HepG2 (cell line): Measurements from ENCODE around the gene ZFP36L2. TPM values are rescaled to one million over a fixed set of nuclear protein-coding genes. Genes with fewer than 3 reads are reported as not detected.
A peak's percentile ranks its signal among the peaks of the same experiment; 100 is the strongest.

Experiments used
- ATAC-seq: fragments of 200-7000 bp; cut with Tn5 transposase; 3 replicates; pipeline ENCODE4 v1.9.1; 2020; ENCODE audit warnings: mild to moderate bottlenecking, moderate library complexity
- BruUV-seq: library from RNA; stranded (reverse); fragments of 400-500 nt; replicated peaks from 2 replicates; lab custom pipeline; 2021; lab: Mats Ljungman, UMichigan
- CTCF ChIA-PET: fragments of 300-600 bp; formaldehyde crosslinking; extraction: SDS; loops from one replicate; lab custom pipeline; 2021; ENCODE audit warnings: low total read pairs, inconsistent platforms, low intra/inter-chr PET ratio; lab: Yijun Ruan, JAX
- POLR2A ChIA-PET: fragments of 350-600 bp; sonication (Branson Sonifier 250); formaldehyde crosslinking; loops from one replicate; lab custom pipeline; 2020; ENCODE audit warnings: antibody characterized with exemption, inconsistent platforms; lab: Yijun Ruan, JAX
- DNase-seq: peaks from one replicate; pipeline ENCODE4 v3.0.0-alpha.2; 2015; ENCODE audit warnings: low spot score
- FAIRE-seq: peaks from 3 replicates; lab custom pipeline; 2011; peaks lifted over from hg19 to GRCh38; lab: Jason Lieb, UNC
- H2AFZ ChIP-seq: one replicate; pipeline ENCODE4 v1.6.1; 2011; ENCODE audit warnings: low read length, inconsistent platforms
- H3K27ac ChIP-seq: fragments of 300-600 bp; 3 replicates; pipeline ENCODE4 v1.8.0; 2011; ENCODE audit warnings: mixed run types, mild to moderate bottlenecking, mixed read lengths, low read length, inconsistent platforms; ENCODE audit not compliant: insufficient read depth; ENCODE audit errors: extremely low read length
- H3K27me3 ChIP-seq, 2 experiments: fragments of 200-600 bp in 1 of 2; 2 replicates in 1 of 2; 3 replicates in 1 of 2; pipeline versions ENCODE4 v1.6.0 to v1.8.0; 2011; ENCODE audit warnings: low read length in 2 of 2, mild to moderate bottlenecking in 2 of 2, moderate library complexity in 2 of 2, inconsistent platforms in 1 of 2; ENCODE audit not compliant: insufficient read depth in 2 of 2, control insufficient read depth in 1 of 2
- H3K36me3 ChIP-seq, 2 experiments: fragments of 200-600 bp in 1 of 2; replicated peaks in 1 of 2; 2 replicates in 1 of 2; 3 replicates in 1 of 2; pipeline versions ENCODE4 v1.5.1 to v1.8.0; 2011; ENCODE audit warnings: low read length in 2 of 2, inconsistent platforms in 1 of 2; ENCODE audit not compliant: insufficient read depth in 2 of 2, control insufficient read depth in 1 of 2
- H3K4me1 ChIP-seq: 2 replicates; pipeline ENCODE4 v1.5.1; 2012; ENCODE audit warnings: low read length, inconsistent platforms; ENCODE audit not compliant: insufficient read depth
- H3K4me2 ChIP-seq: 2 replicates; pipeline ENCODE4 v1.6.0; 2011; ENCODE audit warnings: low read depth, low read length, inconsistent platforms
- H3K4me3 ChIP-seq, 3 experiments: fragments of 200-600 bp in 1 of 3; sonication (generic), shearing (Covaris generic) in 1 of 3; replicated peaks in 1 of 3; 2 replicates each; pipeline ENCODE4 v1.5.1; 2011 to 2016; ENCODE audit warnings: low read length in 3 of 3, inconsistent platforms in 2 of 3, low read depth in 2 of 3, mild to moderate bottlenecking in 2 of 3, control low read depth in 1 of 3, mixed read lengths in 1 of 3; ENCODE audit not compliant: insufficient read depth in 1 of 3
- H3K79me2 ChIP-seq: one replicate; pipeline ENCODE4 v1.6.1; 2011; ENCODE audit warnings: low read length, inconsistent platforms; ENCODE audit not compliant: insufficient read depth
- H3K9ac ChIP-seq: 2 replicates; pipeline ENCODE4 v1.6.0; 2011; ENCODE audit warnings: mild to moderate bottlenecking, low read depth, low read length, inconsistent platforms; ENCODE audit not compliant: insufficient read depth
- H3K9me3 ChIP-seq: 2 replicates; pipeline ENCODE4 v1.5.1; 2012; ENCODE audit warnings: mild to moderate bottlenecking, low read length
- H4K20me1 ChIP-seq: 2 replicates; pipeline ENCODE4 v1.6.0; 2011; ENCODE audit warnings: inconsistent platforms, mild to moderate bottlenecking, low read length, moderate library complexity; ENCODE audit not compliant: insufficient read depth
- ATF7-NPFF ChIP-seq: sonication (generic); formaldehyde crosslinking; IDR thresholded peaks from 2 replicates; pipeline ENCODE4 v1.8.1; 2023; ENCODE audit warnings: mild to moderate bottlenecking, low read depth, missing genetic modification reagents, moderate library complexity
- CEBPG ChIP-seq: IDR thresholded peaks from 2 replicates; pipeline ENCODE4 v1.6.1; 2016
- HNF4G ChIP-seq, 2 experiments: sonication (generic) in 1 of 2; formaldehyde crosslinking in 1 of 2; IDR thresholded peaks; 2 replicates each; pipeline versions ENCODE4 v1.4.0 to v1.6.1; 2011 to 2020; ENCODE audit warnings: borderline replicate concordance in 2 of 2, low read depth in 2 of 2, mild to moderate bottlenecking in 2 of 2, low read length in 1 of 2, missing genetic modification reagents in 1 of 2, moderate library complexity in 1 of 2
- KLF11 ChIP-seq: IDR thresholded peaks from 2 replicates; pipeline ENCODE4 v1.6.1; 2016; ENCODE audit warnings: missing compliant biosample characterization
- NFE2 ChIP-seq: sonication (generic); formaldehyde crosslinking; IDR thresholded peaks from 2 replicates; pipeline ENCODE4 v1.4.0; 2020; ENCODE audit warnings: missing genetic modification reagents
- RELA ChIP-seq: sonication (generic); formaldehyde crosslinking; IDR thresholded peaks from 2 replicates; pipeline ENCODE4 v1.4.0; 2020; ENCODE audit warnings: missing genetic modification reagents
- SAFB2 ChIP-seq: sonication (generic); formaldehyde crosslinking; IDR thresholded peaks from 2 replicates; pipeline ENCODE4 v1.5.1; 2020; ENCODE audit warnings: missing genetic modification reagents, low read depth, mild to moderate bottlenecking, borderline replicate concordance
- SAP130 ChIP-seq: IDR thresholded peaks from 2 replicates; pipeline ENCODE4 v1.6.1; 2016; ENCODE audit warnings: low read depth
- SOX13 ChIP-seq, 3 experiments: fragments of 450-650 bp in 1 of 3; sonication (generic) in 1 of 3; formaldehyde crosslinking in 1 of 3; IDR thresholded peaks in 2 of 3; conservative IDR thresholded peaks in 1 of 3; 2 replicates each; pipeline versions ENCODE4 v1.5.0 to v1.6.1; 2016 to 2020; ENCODE audit warnings: antibody characterized with exemption in 1 of 3, mild to moderate bottlenecking in 1 of 3, missing compliant biosample characterization in 1 of 3, missing genetic modification reagents in 1 of 3, moderate library complexity in 1 of 3
- SOX5 ChIP-seq: IDR thresholded peaks from 2 replicates; pipeline ENCODE4 v1.6.1; 2016; ENCODE audit warnings: borderline replicate concordance
- SP5 ChIP-seq: IDR thresholded peaks from 2 replicates; pipeline ENCODE4 v1.6.1; 2016; ENCODE audit warnings: low read depth, borderline replicate concordance
- THYN1 ChIP-seq: sonication (generic); formaldehyde crosslinking; IDR thresholded peaks from 2 replicates; pipeline ENCODE4 v1.8.1; 2023; ENCODE audit warnings: low read depth, mild to moderate bottlenecking, moderate library complexity, missing genetic modification reagents, borderline replicate concordance
- YEATS2 ChIP-seq: sonication (generic); formaldehyde crosslinking; IDR thresholded peaks from 2 replicates; pipeline ENCODE4 v1.4.0; 2020; ENCODE audit warnings: missing genetic modification reagents, borderline replicate concordance
- ZNF207 ChIP-seq: fragments of 450-650 bp; IDR thresholded peaks from 2 replicates; pipeline ENCODE4 v1.6.1; 2016; ENCODE audit warnings: antibody characterized with exemption, borderline replicate concordance
- ZNF235 ChIP-seq: sonication (generic); formaldehyde crosslinking; IDR thresholded peaks from 2 replicates; pipeline ENCODE4 v1.8.1; 2023; ENCODE audit warnings: mild to moderate bottlenecking, missing genetic modification reagents, borderline replicate concordance
- ZNF260 ChIP-seq: sonication (generic); formaldehyde crosslinking; IDR thresholded peaks from 2 replicates; pipeline ENCODE4 v1.4.0; 2020; ENCODE audit warnings: missing genetic modification reagents, low read depth, mild to moderate bottlenecking, borderline replicate concordance
- ZNF331 ChIP-seq: sonication (generic); formaldehyde crosslinking; IDR thresholded peaks from 2 replicates; pipeline ENCODE4 v1.4.0; 2020; ENCODE audit warnings: missing genetic modification reagents
- ZSCAN25 ChIP-seq: sonication (generic); formaldehyde crosslinking; IDR thresholded peaks from 2 replicates; pipeline ENCODE4 v1.8.0; 2022; ENCODE audit warnings: mild to moderate bottlenecking, missing genetic modification reagents
- WGBS: methylation state at CpG from one replicate; pipeline ENCODE4 v1.1.6; 2017; ENCODE audit warnings: low lambda C conversion rate; 5-methylcytosine and 5-hydroxymethylcytosine counted together
- in situ Hi-C: cut with HindIII; loops from 2 replicates; pipeline ENCODE4 v1.10.0; 2017; ENCODE audit warnings: low pct_unique_long_range_greater_than_20kb; ENCODE audit not compliant: extremely low pct_ligation_motif_present
- intact Hi-C: fragments of 100-400 bp; cut with micrococcal nuclease; formaldehyde crosslinking; loops from one replicate; pipeline ENCODE4 v1.10.0; 2022; ENCODE audit not compliant: unreplicated experiment
- polyA plus RNA-seq, 8 experiments: library from polyadenylated mRNA; depleted of rRNA in 3 of 8; stranded (reverse) in 7 of 8; unstranded in 1 of 8; fragments of >200 nt; fragmentation: Illumina TruSeq in 4 of 8; extraction: Trizol in 4 of 8; gene quantifications; 2 replicates each; pipeline versions ENCODE4 v1.2.1 to v1.2.3, GENCODE V29; 2011 to 2016; ENCODE audit warnings: low read depth in 4 of 8, missing spikeins in 1 of 8, mixed read lengths in 1 of 8; ENCODE audit not compliant: insufficient read depth in 1 of 8
- total RNA-seq, 5 experiments: library from RNA; depleted of rRNA; stranded (reverse); fragments of >200 nt; fragmentation: Illumina TruSeq; extraction: Trizol; gene quantifications; 2 replicates each; pipeline ENCODE4 v1.2.3, GENCODE V29; 2016; ENCODE audit warnings: low read depth in 1 of 5
- TF ChIP-seq, protein P1 (sequence below): sonication (generic); formaldehyde crosslinking; IDR thresholded peaks from 2 replicates; pipeline ENCODE4 v1.9.0; 2022; ENCODE audit warnings: low read depth, missing genetic modification reagents
- TF ChIP-seq, protein P2 (sequence below): sonication (generic); formaldehyde crosslinking; IDR thresholded peaks from 2 replicates; pipeline ENCODE4 v1.4.0; 2020; ENCODE audit warnings: missing genetic modification reagents, borderline replicate concordance

ZFP36L2 gene
- total and polyA plus RNA-seq, 2 of the 13 experiments (the other 11 are each of a cell fraction or from before 2014, with no cell fraction given): 11.2 to 21.8 TPM

DNA sequence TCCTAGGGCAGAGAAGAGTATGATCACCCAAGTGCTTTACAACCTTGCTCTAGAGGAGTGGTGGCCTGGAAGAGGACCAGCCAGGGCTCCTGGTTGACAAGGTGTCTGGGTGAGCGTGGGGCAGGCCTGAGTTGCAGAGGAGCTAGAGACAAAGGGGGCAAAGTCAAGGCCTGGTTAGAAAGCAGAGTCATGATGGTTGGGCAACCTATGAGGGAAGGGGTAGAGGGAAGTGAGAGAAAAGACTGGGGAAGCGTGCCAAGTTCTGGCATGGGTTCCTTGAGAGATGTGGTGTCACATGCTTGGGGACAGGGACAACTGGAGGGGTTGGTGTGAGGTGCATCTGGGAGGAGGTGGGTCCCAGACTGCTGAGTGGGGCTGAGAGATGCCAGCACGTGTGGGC, 13.5 kb downstream of the ZFP36L2 start:
- DNase-seq: no peak
- Histone ChIP-seq H3K36me3 (no peaks in the 10 kb centered on the region), H3K79me2 (no peaks in the 10 kb centered on the region), H3K27me3 (no peaks in the 10 kb centered on the region), H3K27ac (no peak overlapping the region), H4K20me1 (no peaks in the 10 kb centered on the region), H3K4me1 (peaks cover 58% of the 10 kb centered on the region), H2AFZ (no peak overlapping the region), H3K4me3 (no peak overlapping the region), H3K9me3 (no peaks in the 10 kb centered on the region), H3K9ac (no peak overlapping the region), H3K4me2 (0 out of 2 replicates have a peak overlapping the region, but pooled peaks have one; percentile 18)
- POLR2A ChIA-PET: interaction anchor here (0.6 to 2.4 kb wide), 6 partner anchors 9 to 38 kb away, joined by 3 to 12 read pairs (median 4); partner anchors contain the start of gene ZFP36L2
- intact Hi-C loops (no loop called here), in situ Hi-C loops (no loop called here)
- FAIRE-seq: peak; percentile 21
- CTCF ChIA-PET: no interaction called here
- ATAC-seq: peak; percentile 47
- 75% methylated on average over 3 of the region's 3 CpGs for WGBS
- BruUV-seq: no TSS peak
- no peak for TF ChIP-seq RELA (CRISPR knock-in tag)
- TF ChIP-seq ZSCAN25: no peak
- no peak for TF ChIP-seq THYN1 (CRISPR knock-in tag)
- no peak for TF ChIP-seq SAFB2 (CRISPR knock-in tag)
- 0 out of 2 replicates have a peak, but pooled peaks have one; percentile 30 for TF ChIP-seq HNF4G (IDR thresholded peaks at IDR 0.05; ENCODE audit: borderline replicate concordance, low read depth, low read length)
- TF ChIP-seq HNF4G (CRISPR knock-in tag; IDR thresholded peaks at IDR 0.05; ENCODE audit: borderline replicate concordance, low read depth): no peak
- TF ChIP-seq SAP130 (CRISPR knock-in tag): no peak
- TF ChIP-seq, protein P1, sequence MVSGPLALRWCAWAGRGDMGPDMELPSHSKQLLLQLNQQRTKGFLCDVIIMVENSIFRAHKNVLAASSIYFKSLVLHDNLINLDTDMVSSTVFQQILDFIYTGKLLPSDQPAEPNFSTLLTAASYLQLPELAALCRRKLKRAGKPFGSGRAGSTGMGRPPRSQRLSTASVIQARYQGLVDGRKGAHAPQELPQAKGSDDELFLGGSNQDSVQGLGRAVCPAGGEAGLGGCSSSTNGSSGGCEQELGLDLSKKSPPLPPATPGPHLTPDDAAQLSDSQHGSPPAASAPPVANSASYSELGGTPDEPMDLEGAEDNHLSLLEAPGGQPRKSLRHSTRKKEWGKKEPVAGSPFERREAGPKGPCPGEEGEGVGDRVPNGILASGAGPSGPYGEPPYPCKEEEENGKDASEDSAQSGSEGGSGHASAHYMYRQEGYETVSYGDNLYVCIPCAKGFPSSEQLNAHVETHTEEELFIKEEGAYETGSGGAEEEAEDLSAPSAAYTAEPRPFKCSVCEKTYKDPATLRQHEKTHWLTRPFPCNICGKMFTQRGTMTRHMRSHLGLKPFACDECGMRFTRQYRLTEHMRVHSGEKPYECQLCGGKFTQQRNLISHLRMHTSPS (CRISPR knock-in tag): peak; percentile 53; the same call in 1 of the 2 replicates
- TF ChIP-seq SOX13 (IDR thresholded peaks at IDR 0.05): no peak
- 0 out of 4 replicates have a peak, but pooled peaks of 1 of the 2 experiments have one; percentile 18 for TF ChIP-seq SOX13 (CRISPR knock-in tag; conservative IDR thresholded peaks at IDR 0.05 in 1 of 2, IDR thresholded peaks at IDR 0.05 in 1 of 2)
- TF ChIP-seq KLF11 (CRISPR knock-in tag): no peak
- TF ChIP-seq CEBPG: peak; percentile 63; the same call in 1 of the 2 replicates
- TF ChIP-seq ZNF207: no peak
- TF ChIP-seq ZNF331: no peak
- TF ChIP-seq, protein P2, sequence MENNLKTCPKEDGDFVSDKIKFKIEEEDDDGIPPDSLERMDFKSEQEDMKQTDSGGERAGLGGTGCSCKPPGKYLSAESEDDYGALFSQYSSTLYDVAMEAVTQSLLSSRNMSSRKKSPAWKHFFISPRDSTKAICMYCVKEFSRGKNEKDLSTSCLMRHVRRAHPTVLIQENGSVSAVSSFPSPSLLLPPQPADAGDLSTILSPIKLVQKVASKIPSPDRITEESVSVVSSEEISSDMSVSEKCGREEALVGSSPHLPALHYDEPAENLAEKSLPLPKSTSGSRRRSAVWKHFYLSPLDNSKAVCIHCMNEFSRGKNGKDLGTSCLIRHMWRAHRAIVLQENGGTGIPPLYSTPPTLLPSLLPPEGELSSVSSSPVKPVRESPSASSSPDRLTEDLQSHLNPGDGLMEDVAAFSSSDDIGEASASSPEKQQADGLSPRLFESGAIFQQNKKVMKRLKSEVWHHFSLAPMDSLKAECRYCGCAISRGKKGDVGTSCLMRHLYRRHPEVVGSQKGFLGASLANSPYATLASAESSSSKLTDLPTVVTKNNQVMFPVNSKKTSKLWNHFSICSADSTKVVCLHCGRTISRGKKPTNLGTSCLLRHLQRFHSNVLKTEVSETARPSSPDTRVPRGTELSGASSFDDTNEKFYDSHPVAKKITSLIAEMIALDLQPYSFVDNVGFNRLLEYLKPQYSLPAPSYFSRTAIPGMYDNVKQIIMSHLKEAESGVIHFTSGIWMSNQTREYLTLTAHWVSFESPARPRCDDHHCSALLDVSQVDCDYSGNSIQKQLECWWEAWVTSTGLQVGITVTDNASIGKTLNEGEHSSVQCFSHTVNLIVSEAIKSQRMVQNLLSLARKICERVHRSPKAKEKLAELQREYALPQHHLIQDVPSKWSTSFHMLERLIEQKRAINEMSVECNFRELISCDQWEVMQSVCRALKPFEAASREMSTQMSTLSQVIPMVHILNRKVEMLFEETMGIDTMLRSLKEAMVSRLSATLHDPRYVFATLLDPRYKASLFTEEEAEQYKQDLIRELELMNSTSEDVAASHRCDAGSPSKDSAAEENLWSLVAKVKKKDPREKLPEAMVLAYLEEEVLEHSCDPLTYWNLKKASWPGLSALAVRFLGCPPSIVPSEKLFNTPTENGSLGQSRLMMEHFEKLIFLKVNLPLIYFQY: no peak
- TF ChIP-seq SP5: no peak
- TF ChIP-seq ZNF235 (CRISPR knock-in tag): no peak
- no peak for TF ChIP-seq ZNF260 (CRISPR knock-in tag)
- TF ChIP-seq ATF7-NPFF (CRISPR knock-in tag): no peak
- TF ChIP-seq SOX5: peak; percentile 29; the same call in 1 of the 2 replicates
- peak; percentile 51; the same call in 1 of the 2 replicates for TF ChIP-seq NFE2 (CRISPR knock-in tag)
- no peak for TF ChIP-seq YEATS2 (CRISPR knock-in tag)
